ENCODE measurements around the gene NUCB1. TPM values are rescaled to one million over a fixed set of nuclear protein-coding genes. Genes with fewer than 3 reads are reported as not detected.
A peak's percentile ranks its signal among the peaks of the same experiment; 100 is the strongest.

The NUCB1 gene
- total and polyA plus RNA-seq, 9 of the 15 experiments (the other 6 are each of a cell fraction or from before 2014, with no cell fraction given) = 3.1 to 153 (median 71.7) TPM

- Histone ChIP-seq H3K9me1 (ENCODE audit: control insufficient read depth, insufficient read depth, low read length) (no peaks in the 10 kb centered on the region), H3K36me3 (ENCODE audit: control insufficient read depth, insufficient read depth, low read length) (no peaks in the 10 kb centered on the region; the same call in 2 of the 3 replicates), H2AFZ (ENCODE audit: low read depth, low read length) (no peak overlapping the region), H3K27me3 (ENCODE audit: control insufficient read depth in 2 of 2, insufficient read depth in 2 of 2, low read length in 2 of 2) (no peaks in the 10 kb centered on the region), H3K9me3 (replicated peaks; ENCODE audit: control insufficient read depth, insufficient read depth, low read depth, low read length) (peaks cover 11% of the 10 kb centered on the region), H3K4me3 (no peak overlapping the region), H3K79me2 (ENCODE audit: control insufficient read depth, insufficient read depth, low read length) (no peaks in the 10 kb centered on the region), H3K4me2 (ENCODE audit: insufficient read depth, low read length) (no peak overlapping the region), H3K4me1 (replicated peaks in 1 of 2; ENCODE audit: control insufficient read depth in 2 of 2, insufficient read depth in 2 of 2, low read length in 2 of 2) (peaks cover 14 to 23% of the 10 kb centered on the region in 2 experiments; a peak in 4 of 5 replicates), H3K27ac (ENCODE audit: extremely low read depth, low read depth, low read length) (no peak overlapping the region), H4K20me1 (replicated peaks; ENCODE audit: control insufficient read depth, insufficient read depth, low read length) (no peaks in the 10 kb centered on the region), H3K9ac (ENCODE audit: insufficient read depth in 1 of 2, low read depth in 2 of 2, low read length in 2 of 2) (no peak overlapping the region)
- intact Hi-C loops (cut with micrococcal nuclease) (no loop called here), in situ Hi-C loops (cut with MboI) (no loop called here)
- no peak for FAIRE-seq
- DNase-seq (ENCODE audit: extremely low read depth in 1 of 4, low spot score in 3 of 4) = no peak
- ChIA-PET POLR2A (interaction anchor here (0.6 to 2.8 kb wide), 3 partner anchors 8 to 22 kb away, joined by 4 to 8 read pairs (median 7); partner anchors contain the start of gene BAX), CTCF (ENCODE audit: low intra/inter-chr PET ratio) (no interaction called here)
- 43% methylated on average over 2 of the region's 2 CpGs for WGBS (ENCODE audit: insufficient coverage, low coverage, missing lambda C conversion rate)
- TF ChIP-seq ZNF121 (CRISPR knock-in tag; conservative IDR thresholded peaks at IDR 0.05) = peak; percentile 88
- TF ChIP-seq RBM25 (IDR thresholded peaks at IDR 0.05; ENCODE audit: low read depth, low read length, severe bottlenecking) = peak; percentile 19
- no peak for TF ChIP-seq ZNF655 (CRISPR knock-in tag; IDR thresholded peaks at IDR 0.05)
- TF ChIP-seq TRIM24 (IDR thresholded peaks at IDR 0.05) = no peak
- TF ChIP-seq ZNF586 (CRISPR knock-in tag; conservative IDR thresholded peaks at IDR 0.05) = no peak
- TF ChIP-seq MEF2A (IDR thresholded peaks at IDR 0.05; ENCODE audit: control insufficient read depth, low read depth, low read length) = no peak
- no peak for ATAC-seq
- BruUV-seq (replicated peaks) = no TSS peak
Measured at GRCh38 chr19:48945817-48946216, 45.7 kb downstream of the NUCB1 start.
